Spleen (tissue), 11 donors: Measurements from ENCODE around the gene C9orf72. TPM values are rescaled to one million over a fixed set of nuclear protein-coding genes. Genes with fewer than 3 reads are reported as not detected.

Experiments used
- DNase-seq: peaks from one replicate; pipeline ENCODE4 v3.0.0-alpha.2; 2020
- H3K27ac ChIP-seq, 8 donors: fragments of 200-600 bp; sonication (generic) in 7 of 8; 1 replicate in 4 of 8; 2 replicates in 4 of 8; pipeline versions ENCODE4 v1.5.0 to v1.8.0; 2016 to 2021; ENCODE audit warnings: inconsistent platforms in 4 of 8, mild to moderate bottlenecking in 4 of 8, moderate library complexity in 1 of 8
- H3K27me3 ChIP-seq, 7 donors: fragments of 200-600 bp; sonication (generic) in 6 of 7; replicated peaks in 1 of 7; 1 replicate in 4 of 7; 2 replicates in 3 of 7; pipeline versions ENCODE4 v1.5.0 to v1.8.0; 2016 to 2021; ENCODE audit warnings: inconsistent platforms in 3 of 7, mild to moderate bottlenecking in 1 of 7
- H3K36me3 ChIP-seq, 6 donors: fragments of 200-600 bp; sonication (generic) in 5 of 6; 1 replicate in 4 of 6; 2 replicates in 2 of 6; pipeline versions ENCODE4 v1.5.0 to v1.8.0; 2016 to 2021; ENCODE audit warnings: inconsistent platforms in 2 of 6
- H3K4me1 ChIP-seq, 6 donors: fragments of 200-600 bp; sonication (generic) in 5 of 6; 1 replicate in 3 of 6; 2 replicates in 3 of 6; pipeline versions ENCODE4 v1.5.0 to v1.8.0; 2016 to 2021; ENCODE audit warnings: inconsistent platforms in 3 of 6
- H3K4me3 ChIP-seq, 8 donors: fragments of 200-600 bp; sonication (generic) in 7 of 8; 1 replicate in 4 of 8; 2 replicates in 4 of 8; pipeline versions ENCODE4 v1.5.0 to v1.8.0; 2016 to 2021; ENCODE audit warnings: inconsistent platforms in 4 of 8, mild to moderate bottlenecking in 4 of 8, moderate library complexity in 2 of 8
- H3K9me3 ChIP-seq, 8 donors: fragments of 200-600 bp; sonication (generic) in 7 of 8; 1 replicate in 4 of 8; 2 replicates in 4 of 8; pipeline versions ENCODE4 v1.5.0 to v1.8.0; 2016 to 2021; ENCODE audit warnings: inconsistent platforms in 4 of 8
- POLR2A ChIP-seq, 3 donors: fragments of 450-650 bp; IDR thresholded peaks; one replicate each; pipeline ENCODE4 v1.5.1; 2017; ENCODE audit warnings: antibody characterized with exemption in 3 of 3, mild to moderate bottlenecking in 1 of 3
- POLR2AphosphoS5 ChIP-seq, 3 donors: sonication (generic); formaldehyde crosslinking; IDR thresholded peaks; one replicate each; pipeline ENCODE4 v1.5.1; 2017; ENCODE audit warnings: antibody characterized with exemption in 3 of 3
- WGBS, 5 donors: extraction: QIAGEN DNeasy Blood & Tissue Kit in 3 of 5; methylation state at CpG; one replicate each; pipeline versions ENCODE4 v1.1.5 to v1.1.7; 2013 to 2018; 5-methylcytosine and 5-hydroxymethylcytosine counted together
- intact Hi-C: fragments of 100-400 bp; cut with DNase I; formaldehyde crosslinking; loops from one replicate; pipeline ENCODE4 v1.15.0; 2023; ENCODE audit warnings: low total_unique reads
- polyA plus RNA-seq, 3 donors: library from polyadenylated mRNA; stranded (reverse); fragments of 200-250 nt; gene quantifications; one replicate each; pipeline ENCODE4 v1.2.1, GENCODE V29; 2013
- total RNA-seq, 7 donors: library from RNA; depleted of rRNA in 3 of 7; stranded (reverse); fragments of >200 nt in 3 of 7; fragmentation: NEBNext Ultra II Directional in 4 of 7; extraction: Animal tissue kit (Norgen Biotek cat#: 25700) in 4 of 7; gene quantifications; one replicate each; pipeline versions ENCODE4 v1.1.0 to v1.2.1, GENCODE V29; 2016 to 2021
- TF ChIP-seq, protein P1 (sequence below), 11 experiments: fragments of 200-600 bp in 7 of 11; fragments of 450-650 bp in 4 of 11; sonication (generic) in 4 of 11; IDR thresholded peaks in 8 of 11; conservative IDR thresholded peaks in 3 of 11; 1 replicate in 7 of 11; 2 replicates in 4 of 11; pipeline versions ENCODE4 v1.4.0 to v1.8.0; 2016 to 2021; ENCODE audit warnings: antibody characterized with exemption in 11 of 11, inconsistent platforms in 4 of 11, mild to moderate bottlenecking in 1 of 11
- donor health status: healthy with polysubstance abuse.
- donor health status: DM: no; HTN: no; CAD: no; lungs with moderate emphysema.
- donor health status: DM: no; HTN: no; CAD: no.
- donor health status: Bipolar disorder and iron deficiency.
- donor health status: healthy.
- donor health status: DM: no; HTN: no; CAD: no.
- donor health status: DM: yes; HTN: yes; CAD: no.

Gene C9orf72
- total and polyA plus RNA-seq, 10 donors: 10.1 to 88.5 (median 39.7) TPM

DNA sequence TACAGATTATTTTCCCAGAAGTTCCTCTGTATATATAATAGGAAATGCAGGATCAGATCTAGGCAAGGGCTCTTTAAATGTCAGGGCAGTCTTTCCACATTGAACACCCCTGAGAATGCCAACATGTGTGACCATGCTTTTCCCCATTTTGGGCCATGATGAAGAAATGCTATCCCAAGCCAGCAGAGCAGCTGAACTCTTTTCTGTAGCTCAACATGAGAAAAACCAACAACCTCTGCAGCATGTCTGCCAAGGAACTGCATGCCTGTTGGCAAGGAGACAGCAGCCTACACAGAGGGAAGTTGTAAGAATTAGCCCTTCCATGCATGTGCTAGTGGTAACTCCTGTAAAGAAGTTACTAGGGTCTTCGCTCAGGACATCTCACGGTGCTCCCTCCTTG lies 58.7 kb downstream of the C9orf72 start:
- Histone ChIP-seq H3K36me3 (peaks cover 0 to under 1% (median 0%) of the 10 kb centered on the region in 6 donors), H3K9me3 (no peaks in the 10 kb centered on the region), H3K27ac (no peak overlapping the region), H3K27me3 (no peaks in the 10 kb centered on the region), H3K4me3 (no peak overlapping the region), H3K4me1 (peaks cover 0 to 4% (median 0%) of the 10 kb centered on the region in 6 donors)
- TF ChIP-seq, protein P1, sequence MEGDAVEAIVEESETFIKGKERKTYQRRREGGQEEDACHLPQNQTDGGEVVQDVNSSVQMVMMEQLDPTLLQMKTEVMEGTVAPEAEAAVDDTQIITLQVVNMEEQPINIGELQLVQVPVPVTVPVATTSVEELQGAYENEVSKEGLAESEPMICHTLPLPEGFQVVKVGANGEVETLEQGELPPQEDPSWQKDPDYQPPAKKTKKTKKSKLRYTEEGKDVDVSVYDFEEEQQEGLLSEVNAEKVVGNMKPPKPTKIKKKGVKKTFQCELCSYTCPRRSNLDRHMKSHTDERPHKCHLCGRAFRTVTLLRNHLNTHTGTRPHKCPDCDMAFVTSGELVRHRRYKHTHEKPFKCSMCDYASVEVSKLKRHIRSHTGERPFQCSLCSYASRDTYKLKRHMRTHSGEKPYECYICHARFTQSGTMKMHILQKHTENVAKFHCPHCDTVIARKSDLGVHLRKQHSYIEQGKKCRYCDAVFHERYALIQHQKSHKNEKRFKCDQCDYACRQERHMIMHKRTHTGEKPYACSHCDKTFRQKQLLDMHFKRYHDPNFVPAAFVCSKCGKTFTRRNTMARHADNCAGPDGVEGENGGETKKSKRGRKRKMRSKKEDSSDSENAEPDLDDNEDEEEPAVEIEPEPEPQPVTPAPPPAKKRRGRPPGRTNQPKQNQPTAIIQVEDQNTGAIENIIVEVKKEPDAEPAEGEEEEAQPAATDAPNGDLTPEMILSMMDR (IDR thresholded peaks at IDR 0.05 in 8 of 11, conservative IDR thresholded peaks at IDR 0.05 in 3 of 11): no peak
- TF ChIP-seq POLR2A (IDR thresholded peaks at IDR 0.05) (no peak), POLR2AphosphoS5 (IDR thresholded peaks at IDR 0.05) (no peak)
- WGBS, 5 donors: 93 to 100% (median 97%) methylated on average over 2 of the region's 2 CpGs
- intact Hi-C loops: no loop called here
- DNase-seq: no peak

DNA sequence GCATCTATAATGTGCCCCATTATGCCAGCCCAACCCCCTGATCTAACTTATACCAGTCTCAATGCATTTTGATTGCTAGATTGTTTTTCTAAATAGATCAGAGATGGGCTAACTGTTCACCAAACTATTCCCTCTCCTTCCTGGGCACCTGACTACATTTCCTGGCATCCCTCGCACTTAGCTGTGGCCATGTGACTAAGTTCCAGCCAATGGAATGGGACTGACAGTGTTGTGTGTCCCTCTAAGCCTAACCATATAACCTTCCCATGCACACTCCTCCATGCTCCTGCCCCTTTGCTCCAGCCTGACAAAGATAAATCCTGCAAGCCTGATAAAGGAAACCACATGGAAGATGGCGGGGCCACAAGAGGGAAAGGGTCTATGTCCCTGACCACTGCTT lies 61.5 kb downstream of the C9orf72 start:
- H3K4me1 ChIP-seq: peaks cover 0 to 4% (median 0%) of the 10 kb centered on the region in 6 donors
- no peaks in the 10 kb centered on the region for H3K9me3 ChIP-seq
- TF ChIP-seq, protein P1 (IDR thresholded peaks at IDR 0.05 in 8 of 11, conservative IDR thresholded peaks at IDR 0.05 in 3 of 11): no peak
- TF ChIP-seq POLR2AphosphoS5 (IDR thresholded peaks at IDR 0.05) (no peak), POLR2A (IDR thresholded peaks at IDR 0.05) (no peak)
- DNase-seq: no peak
- intact Hi-C loops: no loop called here
- 73 to 93% (median 88%) methylated on average over 2 of the region's 2 CpGs for WGBS, 5 donors
- H3K4me3 ChIP-seq: no peak overlapping the region
- no peak overlapping the region for H3K27ac ChIP-seq
- H3K36me3 ChIP-seq: peaks cover 0 to 9% (median 0%) of the 10 kb centered on the region in 6 donors
- H3K27me3 ChIP-seq: no peaks in the 10 kb centered on the region

DNA sequence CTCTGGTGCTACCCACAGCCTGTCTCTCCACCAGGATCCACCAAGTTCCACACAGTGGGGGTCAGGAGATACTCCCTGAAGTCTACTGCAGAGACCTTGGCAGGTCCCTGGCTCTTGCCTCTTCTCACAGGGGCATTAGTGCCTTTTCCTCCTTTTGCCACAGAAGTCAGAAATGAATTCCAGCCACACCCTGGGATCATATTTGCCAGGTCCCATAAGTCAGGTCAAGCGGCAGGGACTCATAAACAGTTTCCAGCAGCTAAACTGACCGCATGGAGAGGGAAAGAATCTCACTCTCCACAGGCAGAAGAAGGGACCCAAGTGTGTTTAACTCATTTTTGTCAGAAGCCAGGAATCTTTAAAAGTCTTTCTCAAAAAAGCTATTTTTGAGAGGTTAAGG lies 62.5 kb downstream of the C9orf72 start:
- WGBS, 5 donors: 66 to 93% (median 87%) methylated on average over 2 of the region's 2 CpGs
- Histone ChIP-seq H3K9me3 (no peaks in the 10 kb centered on the region), H3K4me1 (peaks cover 0 to 4% (median 0%) of the 10 kb centered on the region in 6 donors), H3K4me3 (no peak overlapping the region), H3K36me3 (peaks cover 0 to 10% (median 0%) of the 10 kb centered on the region in 6 donors), H3K27ac (no peak overlapping the region), H3K27me3 (no peaks in the 10 kb centered on the region)
- intact Hi-C loops: no loop called here
- no peak for TF ChIP-seq POLR2AphosphoS5 (IDR thresholded peaks at IDR 0.05)
- TF ChIP-seq, protein P1 (IDR thresholded peaks at IDR 0.05 in 8 of 11, conservative IDR thresholded peaks at IDR 0.05 in 3 of 11): no peak
- TF ChIP-seq POLR2A (IDR thresholded peaks at IDR 0.05): no peak
- DNase-seq: no peak

DNA sequence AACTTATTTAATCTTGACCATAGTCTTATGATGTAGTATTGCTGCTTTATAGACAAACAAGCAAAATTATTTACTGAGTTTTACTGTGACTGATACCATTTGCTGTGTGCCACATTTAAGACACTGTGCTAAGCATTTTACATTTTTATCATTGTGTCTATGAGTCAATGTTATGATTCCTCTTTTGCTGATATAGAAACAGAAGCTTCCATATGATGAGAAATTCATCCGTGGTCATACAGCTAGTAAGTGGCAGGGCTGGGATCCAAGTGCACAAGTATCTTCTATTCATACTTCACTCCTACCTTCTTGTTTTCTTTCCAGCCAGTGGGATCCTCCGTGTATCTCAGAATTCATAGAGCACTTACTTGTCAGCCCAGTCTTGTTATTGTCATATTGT lies 66.3 kb downstream of the C9orf72 start:
- intact Hi-C loops: no loop called here
- Histone ChIP-seq H3K27me3 (no peaks in the 10 kb centered on the region), H3K4me1 (peaks cover 0 to 7% (median 2%) of the 10 kb centered on the region in 6 donors), H3K36me3 (peaks cover 0 to 10% (median 0%) of the 10 kb centered on the region in 6 donors), H3K4me3 (no peak overlapping the region), H3K9me3 (peaks cover 0 to 3% (median 0%) of the 10 kb centered on the region in 8 donors), H3K27ac (no peak overlapping the region)
- no peak for DNase-seq
- TF ChIP-seq POLR2A (IDR thresholded peaks at IDR 0.05) (no peak), POLR2AphosphoS5 (IDR thresholded peaks at IDR 0.05) (no peak)
- TF ChIP-seq, protein P1 (IDR thresholded peaks at IDR 0.05 in 8 of 11, conservative IDR thresholded peaks at IDR 0.05 in 3 of 11): no peak
- 47 to 70% (median 51%) methylated on average over 2 of the region's 2 CpGs for WGBS, 5 donors
